Common myeloid progenitor, CD34-positive (primary cell): Measurements from ENCODE around the gene ABHD1.
A peak's percentile ranks its signal among the peaks of the same experiment; 100 is the strongest.

Experiments used
- CTCF ChIA-PET: fragments of 350-600 bp; sonication (Branson Sonifier 250); formaldehyde crosslinking; loops from one replicate; lab custom pipeline; 2021; ENCODE audit warnings: antibody characterized with exemption; lab: Charles Lee
- POLR2A ChIA-PET: fragments of 350-600 bp; sonication (Branson Sonifier 250); formaldehyde crosslinking; loops from one replicate; lab custom pipeline; 2021; ENCODE audit warnings: antibody characterized with exemption; lab: Charles Lee
- DNase-seq, 3 donors: peaks; one replicate each; pipeline versions ENCODE4 v3.0.0 to v3.0.0-alpha.2; 2013
- H3K27ac ChIP-seq, 2 experiments: 1 replicate in 1 of 2; 2 replicates in 1 of 2; pipeline ENCODE4 v1.7.0; 2013; ENCODE audit warnings: inconsistent platforms in 2 of 2, low read length in 2 of 2, mild to moderate bottlenecking in 2 of 2, low read depth in 1 of 2, moderate library complexity in 1 of 2; ENCODE audit not compliant: severe bottlenecking in 2 of 2, insufficient read depth in 1 of 2, poor library complexity in 1 of 2
- H3K27me3 ChIP-seq, 5 experiments: replicated peaks in 2 of 5; 1 replicate in 3 of 5; 2 replicates in 2 of 5; pipeline versions ENCODE4 v1.6.1 to v1.7.0; 2013; ENCODE audit warnings: low read length in 4 of 5, mild to moderate bottlenecking in 2 of 5, moderate library complexity in 2 of 5, inconsistent platforms in 1 of 5; ENCODE audit not compliant: insufficient read depth in 5 of 5, control insufficient read depth in 4 of 5
- H3K36me3 ChIP-seq, 4 experiments: 1 replicate in 2 of 4; 2 replicates in 2 of 4; pipeline versions ENCODE4 v1.6.1 to v1.7.0; 2013; ENCODE audit warnings: low read length in 3 of 4, control low read depth in 1 of 4, mild to moderate bottlenecking in 1 of 4; ENCODE audit not compliant: control insufficient read depth in 4 of 4, insufficient read depth in 4 of 4
- H3K4me1 ChIP-seq, 4 experiments: 1 replicate in 3 of 4; 2 replicates in 1 of 4; pipeline versions ENCODE4 v1.6.1 to v1.7.1; 2013; ENCODE audit warnings: low read length in 3 of 4, mild to moderate bottlenecking in 3 of 4, control low read depth in 1 of 4, inconsistent platforms in 1 of 4, moderate library complexity in 1 of 4; ENCODE audit not compliant: control insufficient read depth in 4 of 4, insufficient read depth in 4 of 4; ENCODE audit errors: control extremely low read depth in 1 of 4
- H3K4me3 ChIP-seq, 7 experiments: 1 replicate in 4 of 7; 2 replicates in 3 of 7; pipeline versions ENCODE4 v1.5.1 to v1.7.0; 2013; ENCODE audit warnings: mild to moderate bottlenecking in 7 of 7, low read length in 6 of 7, moderate library complexity in 6 of 7, inconsistent platforms in 2 of 7, low read depth in 2 of 7, control low read depth in 1 of 7; ENCODE audit not compliant: insufficient read depth in 4 of 7, control insufficient read depth in 1 of 7; ENCODE audit errors: extremely low read depth in 1 of 7
- H3K9me3 ChIP-seq, 5 experiments: 1 replicate in 4 of 5; 2 replicates in 1 of 5; pipeline versions ENCODE4 v1.6.1 to v1.7.1; 2013; ENCODE audit warnings: low read length in 4 of 5, mild to moderate bottlenecking in 2 of 5, inconsistent platforms in 1 of 5, low read depth in 1 of 5, moderate library complexity in 1 of 5; ENCODE audit not compliant: control insufficient read depth in 4 of 5, insufficient read depth in 2 of 5; ENCODE audit errors: control extremely low read depth in 1 of 5
- whole genome bisulfite sequencing: methylation state at CpG from one replicate; pipeline ENCODE4 v1.1.5; 2013; ENCODE audit not compliant: insufficient coverage; 5-methylcytosine and 5-hydroxymethylcytosine counted together

Gene ABHD1

GRCh38 chr2:27127883-27128667, 4.5 kb downstream of the ABHD1 start:
- peaks cover 0 to 2% (median 0%) of the 10 kb centered on the region in 5 experiments for H3K27me3 ChIP-seq
- ChIA-PET CTCF (interaction anchor here (1.0 kb wide), 1 partner anchor 17 kb away, joined by 3 read pairs; no protein-coding TSS in a partner anchor), POLR2A (no interaction called here)
- peaks cover 2 to 39% (median 31%) of the 10 kb centered on the region in 4 experiments for H3K36me3 ChIP-seq
- H3K27ac ChIP-seq, result no peak overlapping the region
- DNase-seq, result no peak
- H3K9me3 ChIP-seq, result no peaks in the 10 kb centered on the region
- H3K4me1 ChIP-seq, result peaks cover 0 to 13% (median 11%) of the 10 kb centered on the region in 4 experiments
- no peak overlapping the region for H3K4me3 ChIP-seq
- 93% methylated on average over 7 of the region's 9 CpGs for WGBS

- no peak overlapping the region for H3K27ac ChIP-seq
- H3K27me3 ChIP-seq, result no peaks in the 10 kb centered on the region
- peaks cover 5 to 17% (median 12%) of the 10 kb centered on the region in 4 experiments for H3K4me1 ChIP-seq
- ChIA-PET CTCF (interaction anchor here (1.0 kb wide), 1 partner anchor 17 kb away, joined by 3 read pairs; no protein-coding TSS in a partner anchor), POLR2A (no interaction called here)
- peak in 2 of 3 donors; percentile 29 to 36 for DNase-seq
- H3K9me3 ChIP-seq, result no peaks in the 10 kb centered on the region
- peaks cover 2 to 41% (median 32%) of the 10 kb centered on the region in 4 experiments for H3K36me3 ChIP-seq
- 90% methylated on average over 8 of the region's 11 CpGs for WGBS
- no peak overlapping the region for H3K4me3 ChIP-seq
Measured at GRCh38 chr2:27128668-27129571, 5.3 kb downstream of the ABHD1 start.

GRCh38 chr2:27130396-27130795, 6.8 kb downstream of the ABHD1 start:
- POLR2A ChIA-PET, result no interaction called here
- H3K27me3 ChIP-seq, result no peaks in the 10 kb centered on the region
- no peak overlapping the region for H3K4me3 ChIP-seq
- CTCF ChIA-PET, result no interaction called here
- H3K4me1 ChIP-seq, result peaks cover 5 to 18% (median 16%) of the 10 kb centered on the region in 4 experiments
- no peak for DNase-seq
- WGBS, result 84% methylated on average over 5 of the region's 10 CpGs
- H3K36me3 ChIP-seq, result peaks cover 2 to 41% (median 32%) of the 10 kb centered on the region in 4 experiments
- no peak overlapping the region for H3K27ac ChIP-seq
- no peaks in the 10 kb centered on the region for H3K9me3 ChIP-seq

- WGBS, result over 99% methylated on average over 11 of the region's 11 CpGs
- ChIA-PET CTCF (interaction anchor here (0.8 to 3.3 kb wide), 7 partner anchors 8 to 38 kb away, joined by 3 to 31 read pairs (median 3); partner anchors contain the start of gene ABHD1), POLR2A (no interaction called here)
- no peak for DNase-seq
- no peaks in the 10 kb centered on the region for H3K9me3 ChIP-seq
- H3K27me3 ChIP-seq, result no peaks in the 10 kb centered on the region
- H3K4me3 ChIP-seq, result no peak overlapping the region
- no peak overlapping the region for H3K27ac ChIP-seq
- H3K4me1 ChIP-seq, result peaks cover 5 to 21% (median 18%) of the 10 kb centered on the region in 4 experiments
- H3K36me3 ChIP-seq, result peaks cover 2 to 41% (median 32%) of the 10 kb centered on the region in 4 experiments
Measured at GRCh38 chr2:27131429-27131828, 7.8 kb downstream of the ABHD1 start.

- CTCF ChIA-PET, result interaction anchor here (0.7 to 3.3 kb wide), 16 partner anchors 9 to 246 kb away, joined by 3 to 31 read pairs (median 3); partner anchors contain the start of gene ABHD1
- Histone ChIP-seq H3K4me1 (peaks cover 5 to 21% (median 18%) of the 10 kb centered on the region in 4 experiments), H3K27me3 (no peaks in the 10 kb centered on the region), H3K27ac (peak overlapping the region; percentile 75 to 84), H3K9me3 (no peaks in the 10 kb centered on the region), H3K4me3 (peak overlapping the region in 6 of 7 experiments; percentile 58 to 96 (median 90)), H3K36me3 (peaks cover 2 to 41% (median 32%) of the 10 kb centered on the region in 4 experiments)
- POLR2A ChIA-PET, result interaction anchor here (1.0 to 1.7 kb wide), 2 partner anchors 10 to 79 kb away, joined by 5 to 8 read pairs; partner anchors contain the start of genes ABHD1 and SLC5A6
- DNase-seq, result no peak
- 69% methylated on average over 13 of the region's 14 CpGs for WGBS
Measured at GRCh38 chr2:27133195-27133875, 9.7 kb downstream of the ABHD1 start.
